H1 (cell line): ENCODE results near the gene MIDN. TPM values are rescaled to one million over a fixed set of nuclear protein-coding genes. Genes with fewer than 3 reads are reported as not detected.
A peak's percentile ranks its signal among the peaks of the same experiment; 100 is the strongest.

Experiments
- CTCF ChIA-PET: fragments of 300-600 bp; sonication (Branson Sonifier 250); formaldehyde crosslinking; loops from one replicate; lab custom pipeline; 2021; ENCODE audit not compliant: partially characterized antibody; lab: Charles Lee
- POLR2A ChIA-PET: fragments of 300-600 bp; sonication (Branson Sonifier 250); formaldehyde crosslinking; loops from one replicate; lab custom pipeline; 2021; ENCODE audit warnings: inconsistent platforms; ENCODE audit not compliant: partially characterized antibody; lab: Charles Lee
- DNase-seq, 2 experiments: peaks; one replicate each; pipeline versions ENCODE4 v3.0.0 to v3.0.0-alpha.2; 2010 to 2022; ENCODE audit warnings: low spot score in 2 of 2, low read depth in 1 of 2, mixed read lengths in 1 of 2
- FAIRE-seq: peaks from 2 replicates; lab custom pipeline; 2011; peaks lifted over from hg19 to GRCh38; lab: Jason Lieb, UNC
- H2AFZ ChIP-seq: 2 replicates; pipeline ENCODE4 v1.8.1; 2012; ENCODE audit warnings: low read length, inconsistent platforms
- H2AK5ac ChIP-seq: 2 replicates; pipeline ENCODE4 v1.6.1; 2013; ENCODE audit warnings: low read depth, low read length
- H2BK120ac ChIP-seq: replicated peaks from 2 replicates; pipeline ENCODE3; 2013; ENCODE audit warnings: low read depth, low read length, inconsistent platforms
- H2BK12ac ChIP-seq: 2 replicates; pipeline ENCODE4 v1.6.1; 2013; ENCODE audit warnings: low read depth, low read length
- H2BK15ac ChIP-seq: 2 replicates; pipeline ENCODE4 v1.6.1; 2013; ENCODE audit warnings: low read length
- H2BK20ac ChIP-seq: 2 replicates; pipeline ENCODE4 v1.6.1; 2013; ENCODE audit warnings: low read length
- H2BK5ac ChIP-seq: 2 replicates; pipeline ENCODE4 v1.6.1; 2013; ENCODE audit warnings: low read depth, low read length
- H3K14ac ChIP-seq: 2 replicates; pipeline ENCODE4 v1.6.1; 2013; ENCODE audit warnings: inconsistent platforms; ENCODE audit not compliant: insufficient read length
- H3K18ac ChIP-seq: 2 replicates; pipeline ENCODE4 v1.6.1; 2013; ENCODE audit warnings: low read length; ENCODE audit errors: extremely low read depth
- H3K23ac ChIP-seq: 2 replicates; pipeline ENCODE4 v1.6.1; 2013; ENCODE audit warnings: inconsistent platforms; ENCODE audit not compliant: insufficient read length
- H3K23me2 ChIP-seq: 2 replicates; pipeline ENCODE4 v1.6.1; 2013; ENCODE audit warnings: low read depth, low read length
- H3K27ac ChIP-seq: 2 replicates; pipeline ENCODE4 v1.6.1; 2011; ENCODE audit warnings: low read depth, low read length, inconsistent platforms
- H3K27me3 ChIP-seq, 4 experiments: replicated peaks in 1 of 4; 1 replicate in 1 of 4; 2 replicates in 3 of 4; pipeline versions ENCODE4 v1.6.1 to v1.8.1; 2011 to 2013; ENCODE audit warnings: low read length in 3 of 4, mild to moderate bottlenecking in 3 of 4, inconsistent platforms in 2 of 4, mixed read lengths in 2 of 4, moderate library complexity in 1 of 4; ENCODE audit not compliant: control insufficient read depth in 3 of 4, insufficient read depth in 3 of 4; ENCODE audit errors: extremely low read depth in 1 of 4
- H3K36me3 ChIP-seq, 4 experiments: 2 replicates each; pipeline versions ENCODE4 v1.6.1 to v1.8.1; 2011 to 2013; ENCODE audit warnings: mild to moderate bottlenecking in 4 of 4, low read length in 3 of 4, moderate library complexity in 2 of 4, control low read depth in 1 of 4, inconsistent platforms in 1 of 4; ENCODE audit not compliant: insufficient read depth in 4 of 4, control insufficient read depth in 2 of 4
- H3K4ac ChIP-seq: replicated peaks from 2 replicates; pipeline ENCODE3; 2013; ENCODE audit warnings: low read length, low read depth, mixed read lengths, inconsistent platforms; ENCODE audit not compliant: insufficient read length
- H3K4me1 ChIP-seq, 4 experiments: replicated peaks in 1 of 4; 1 replicate in 1 of 4; 2 replicates in 3 of 4; pipeline versions ENCODE4 v1.6.1 to v1.8.1; 2011 to 2013; ENCODE audit warnings: low read length in 3 of 4, inconsistent platforms in 2 of 4, mixed read lengths in 1 of 4; ENCODE audit not compliant: insufficient read depth in 4 of 4, control insufficient read depth in 3 of 4
- H3K4me2 ChIP-seq, 2 experiments: 2 replicates each; pipeline versions ENCODE4 v1.6.1 to v1.8.1; 2011 to 2013; ENCODE audit warnings: low read depth in 2 of 2, low read length in 2 of 2, control low read depth in 1 of 2, inconsistent platforms in 1 of 2, mild to moderate bottlenecking in 1 of 2; ENCODE audit not compliant: insufficient read depth in 1 of 2
- H3K4me3 ChIP-seq, 4 experiments: fragments of 200-600, 300-600 bp in 1 of 4; sonication (generic), shearing (Covaris generic), sonication (Bioruptor Twin) in 1 of 4; 2 replicates each; pipeline versions ENCODE4 v1.5.1 to v1.8.1; 2011 to 2016; ENCODE audit warnings: low read length in 4 of 4, low read depth in 3 of 4, control low read depth in 2 of 4, inconsistent platforms in 2 of 4, mild to moderate bottlenecking in 2 of 4, mixed read lengths in 1 of 4, moderate library complexity in 1 of 4; ENCODE audit not compliant: insufficient read depth in 2 of 4; ENCODE audit errors: extremely low read depth in 1 of 4
- H3K56ac ChIP-seq: replicated peaks from 2 replicates; pipeline ENCODE3; 2013; ENCODE audit warnings: low read depth, mild to moderate bottlenecking, mixed read lengths, low read length, inconsistent platforms; ENCODE audit not compliant: insufficient read length
- H3K79me1 ChIP-seq: 2 replicates; pipeline ENCODE4 v1.6.1; 2013; ENCODE audit warnings: low read depth, low read length, control low read depth
- H3K79me2 ChIP-seq, 2 experiments: 2 replicates each; pipeline versions ENCODE4 v1.6.1 to v1.8.1; 2012 to 2013; ENCODE audit warnings: low read length in 2 of 2, mild to moderate bottlenecking in 2 of 2, inconsistent platforms in 1 of 2; ENCODE audit not compliant: insufficient read depth in 2 of 2, control insufficient read depth in 1 of 2
- H3K9ac ChIP-seq, 4 experiments: replicated peaks in 1 of 4; 1 replicate in 1 of 4; 2 replicates in 3 of 4; pipeline versions ENCODE4 v1.6.1 to v1.8.1; 2011 to 2013; ENCODE audit warnings: low read depth in 3 of 4, low read length in 3 of 4, control low read depth in 2 of 4, mild to moderate bottlenecking in 2 of 4, moderate library complexity in 2 of 4, inconsistent platforms in 1 of 4; ENCODE audit errors: extremely low read depth in 1 of 4
- H3K9me3 ChIP-seq, 2 experiments: 2 replicates each; pipeline versions ENCODE4 v1.6.1 to v1.8.1; 2012 to 2013; ENCODE audit warnings: mild to moderate bottlenecking in 2 of 2, moderate library complexity in 2 of 2, control low read depth in 1 of 2, inconsistent platforms in 1 of 2, low read depth in 1 of 2, low read length in 1 of 2, mixed read lengths in 1 of 2; ENCODE audit not compliant: insufficient read depth in 2 of 2
- H4K20me1 ChIP-seq, 2 experiments: replicated peaks in 1 of 2; 2 replicates each; pipeline versions ENCODE3 to v1.8.1; 2011 to 2013; ENCODE audit warnings: inconsistent platforms in 2 of 2, low read length in 2 of 2, mild to moderate bottlenecking in 1 of 2; ENCODE audit not compliant: insufficient read depth in 2 of 2, control insufficient read depth in 1 of 2
- H4K5ac ChIP-seq: 2 replicates; pipeline ENCODE4 v1.6.1; 2013; ENCODE audit warnings: low read length, low read depth, mixed read lengths, inconsistent platforms; ENCODE audit not compliant: insufficient read length
- H4K8ac ChIP-seq: 2 replicates; pipeline ENCODE4 v1.8.0; 2013; ENCODE audit warnings: mild to moderate bottlenecking, moderate library complexity, low read length, inconsistent platforms; ENCODE audit not compliant: insufficient read depth; ENCODE audit errors: extremely low read depth
- H4K91ac ChIP-seq: replicated peaks from 2 replicates; pipeline ENCODE3; 2013; ENCODE audit warnings: low read length, mixed read lengths, inconsistent platforms; ENCODE audit not compliant: insufficient read length
- CHD2 ChIP-seq: IDR thresholded peaks from 2 replicates; pipeline ENCODE4 v1.6.1; 2012; ENCODE audit warnings: low read length, improper control_type of control experiment
- KDM4A ChIP-seq: IDR thresholded peaks from one replicate; pipeline ENCODE4 v1.7.1; 2012; ENCODE audit warnings: low read depth, mild to moderate bottlenecking, moderate library complexity, low read length, inconsistent platforms; ENCODE audit not compliant: severe bottlenecking
- MAFK ChIP-seq: IDR thresholded peaks from 2 replicates; pipeline ENCODE4 v1.6.1; 2012; ENCODE audit warnings: low read depth, mild to moderate bottlenecking, improper control_type of control experiment, low read length
- SIX5 ChIP-seq: IDR thresholded peaks from 2 replicates; pipeline ENCODE4 v1.6.1; 2011; ENCODE audit warnings: mild to moderate bottlenecking, low read depth, low read length
- SP2 ChIP-seq: IDR thresholded peaks from 2 replicates; pipeline ENCODE4 v1.6.1; 2012; ENCODE audit warnings: mild to moderate bottlenecking, low read length, inconsistent platforms
- TAF7 ChIP-seq: optimal IDR thresholded peaks from 2 replicates; pipeline ENCODE3; 2011; ENCODE audit warnings: low read depth, mild to moderate bottlenecking, inconsistent platforms, low read length, moderate library complexity, borderline replicate concordance
- WGBS, 2 experiments: shearing (Covaris generic) in 1 of 2; methylation state at CpG; one replicate each; pipeline versions ENCODE4 v1.1.6 to v1.1.7; 2013 to 2015; ENCODE audit warnings: low lambda C conversion rate in 2 of 2, mixed read lengths in 2 of 2, inconsistent platforms in 1 of 2, low coverage in 1 of 2, missing lambda C conversion rate in 1 of 2; ENCODE audit not compliant: insufficient replicate concordance in 2 of 2, insufficient coverage in 1 of 2, insufficient read length in 1 of 2; ENCODE audit errors: extremely low coverage in 1 of 2, missing lambda C conversion rate in 1 of 2; 5-methylcytosine and 5-hydroxymethylcytosine counted together
- polyA plus RNA-seq, 7 experiments: library from polyadenylated mRNA; depleted of rRNA in 3 of 7; stranded (reverse) in 5 of 7; unstranded in 2 of 7; fragments of >200 nt in 5 of 7; fragments of 200-250 nt in 2 of 7; gene quantifications; 1 replicate in 5 of 7; 2 replicates in 1 of 7; 4 replicates in 1 of 7; pipeline versions ENCODE4 v1.2.1 to v1.2.3, GENCODE V29; 2011 to 2013; ENCODE audit warnings: missing spikeins in 2 of 7, mixed read lengths in 2 of 7
- total RNA-seq: library from RNA; stranded (reverse); fragmentation: NEBNext Ultra II Directional; extraction: Animal tissue kit (Norgen Biotek cat#: 25700); gene quantifications from 2 replicates; pipeline ENCODE4 v1.2.1, GENCODE V29; 2021

MIDN gene
- total and polyA plus RNA-seq, 2 of the 8 experiments (the other 6 are each of a cell fraction or from before 2014, with no cell fraction given): 39.8 to 159 TPM

DNA sequence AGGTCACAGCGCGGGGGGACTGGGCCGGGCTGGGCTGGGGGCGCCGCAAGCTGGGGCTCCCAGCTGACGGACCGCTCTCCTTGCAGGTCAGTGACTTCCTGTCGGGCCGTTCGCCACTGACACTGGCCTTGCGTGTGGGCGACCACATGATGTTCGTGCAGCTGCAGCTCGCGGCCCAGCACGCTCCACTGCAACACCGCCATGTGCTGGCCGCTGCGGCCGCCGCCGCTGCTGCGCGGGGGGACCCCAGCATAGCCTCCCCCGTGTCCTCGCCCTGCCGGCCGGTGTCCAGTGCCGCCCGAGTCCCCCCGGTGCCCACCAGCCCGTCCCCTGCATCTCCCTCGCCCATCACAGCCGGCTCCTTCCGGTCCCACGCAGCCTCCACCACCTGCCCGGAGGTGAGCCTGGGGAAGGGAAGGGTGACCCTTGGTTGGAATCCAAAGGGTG lies 5.7 kb downstream of the MIDN start:
- H2BK12ac ChIP-seq: no peak overlapping the region
- CTCF ChIA-PET: interaction anchor here (1.4 to 15.9 kb wide), 3 partner anchors 9 to 13 kb away, joined by 4 to 212 read pairs (median 42); partner anchors contain the start of gene ATP5F1D
- 96% methylated on average over 19 of the region's 37 CpGs; no CpG with 5 or more reads in 1 of the 2 experiments for WGBS, 2 experiments
- no peak overlapping the region; the same call in 1 of the 2 replicates for H2BK5ac ChIP-seq
- H3K36me3 ChIP-seq: peaks cover 26 to 75% (median 45%) of the 10 kb centered on the region in 4 experiments
- H2BK15ac ChIP-seq: no peak overlapping the region
- FAIRE-seq: no peak
- no peak overlapping the region for H2BK20ac ChIP-seq
- H3K79me1 ChIP-seq: peaks cover 12% of the 10 kb centered on the region; the same call in 1 of the 2 replicates
- H3K4ac ChIP-seq: no peak overlapping the region
- no peak overlapping the region for H3K14ac ChIP-seq
- H3K9ac ChIP-seq: no peak overlapping the region
- H4K5ac ChIP-seq: no peak overlapping the region
- peaks cover 0 to 26% (median 13%) of the 10 kb centered on the region in 4 experiments; a peak in 6 of 7 replicates for H3K4me1 ChIP-seq
- H4K20me1 ChIP-seq: peaks cover 24 to 38% of the 10 kb centered on the region in 2 experiments
- no peak for TF ChIP-seq KDM4A
- TF ChIP-seq SIX5: no peak
- TF ChIP-seq SP2: no peak
- TF ChIP-seq CHD2: no peak
- TF ChIP-seq MAFK: no peak
- TF ChIP-seq TAF7: no peak
- POLR2A ChIA-PET: interaction anchor here (0.9 to 19.4 kb wide), 6 partner anchors 10 to 227 kb away, joined by 3 to 456 read pairs (median 8); partner anchors contain the start of genes CIRBP, CNN2 and FAM174C
- no peak overlapping the region for H3K18ac ChIP-seq
- no peak for DNase-seq
- H3K27me3 ChIP-seq: no peaks in the 10 kb centered on the region; a peak in 1 of 7 replicates
- H2AK5ac ChIP-seq: no peak overlapping the region
- H3K9me3 ChIP-seq: no peaks in the 10 kb centered on the region
- no peak overlapping the region for H3K23ac ChIP-seq
- peaks cover 2% of the 10 kb centered on the region; the same call in 1 of the 2 replicates for H3K23me2 ChIP-seq
- H3K4me3 ChIP-seq: no peak overlapping the region
- H3K27ac ChIP-seq: no peak overlapping the region
- no peak overlapping the region for H2BK120ac ChIP-seq
- H4K91ac ChIP-seq: no peak overlapping the region
- H4K8ac ChIP-seq: peak overlapping the region; percentile 75; the same call in 1 of the 2 replicates
- H2AFZ ChIP-seq: no peak overlapping the region
- H3K79me2 ChIP-seq: peaks cover 9 to 51% of the 10 kb centered on the region in 2 experiments
- H3K4me2 ChIP-seq: no peak overlapping the region
- no peak overlapping the region for H3K56ac ChIP-seq
